ENCODE results near the gene MT1H. TPM values are rescaled to one million over a fixed set of nuclear protein-coding genes. Genes with fewer than 3 reads are reported as not detected.
A peak's percentile ranks its signal among the peaks of the same experiment; 100 is the strongest.

The MT1H gene
- total RNA-seq, 4 donors from 2014 or later, result 1.9 to 23.9 (median 11.9) TPM

- Histone ChIP-seq H3K4me3 (peak overlapping the region; percentile 62), H3K4me1 (peaks cover 28% of the 10 kb centered on the region), H3K27me3 (no peaks in the 10 kb centered on the region), H3K9me3 (no peaks in the 10 kb centered on the region), H3K27ac (peak overlapping the region; percentile 90), H3K36me3 (no peaks in the 10 kb centered on the region)
- DNase-seq (ENCODE audit: low spot score in 2 of 2), result no peak
- TF ChIP-seq POLR2A (IDR thresholded peaks at IDR 0.05) (no peak), EP300 (IDR thresholded peaks at IDR 0.05) (no peak)
- 16% methylated on average over 16 of the region's 16 CpGs for WGBS
These were observed 43.5 kb upstream of the MT1H start for GRCh38 chr16:56625943-56626654.

- peak overlapping the region; percentile 62 for H3K4me3 ChIP-seq
- 38% methylated on average over 6 of the region's 7 CpGs for WGBS
- H3K27me3 ChIP-seq, result no peaks in the 10 kb centered on the region
- H3K9me3 ChIP-seq, result no peaks in the 10 kb centered on the region
- peak overlapping the region; percentile 90 for H3K27ac ChIP-seq
- no peak for DNase-seq (ENCODE audit: low spot score in 2 of 2)
- H3K4me1 ChIP-seq, result peaks cover 31% of the 10 kb centered on the region
- TF ChIP-seq POLR2AphosphoS5 (IDR thresholded peaks at IDR 0.05) (no peak), CTCF (IDR thresholded peaks at IDR 0.05) (no peak), POLR2A (IDR thresholded peaks at IDR 0.05) (no peak), EP300 (IDR thresholded peaks at IDR 0.05) (no peak)
- no peaks in the 10 kb centered on the region for H3K36me3 ChIP-seq
These were observed 42.9 kb upstream of the MT1H start for GRCh38 chr16:56626685-56627084.

- H3K27ac ChIP-seq, result peak overlapping the region; percentile 19
- no peak for DNase-seq (ENCODE audit: low spot score in 2 of 2)
- 63% methylated on average over 9 of the region's 9 CpGs for WGBS
- H3K36me3 ChIP-seq, result no peaks in the 10 kb centered on the region
- no peak overlapping the region for H3K4me3 ChIP-seq
- H3K9me3 ChIP-seq, result no peaks in the 10 kb centered on the region
- TF ChIP-seq POLR2AphosphoS5 (IDR thresholded peaks at IDR 0.05) (no peak), CTCF (IDR thresholded peaks at IDR 0.05) (no peak), POLR2A (IDR thresholded peaks at IDR 0.05) (no peak), EP300 (IDR thresholded peaks at IDR 0.05) (no peak)
- peaks cover 47% of the 10 kb centered on the region for H3K4me1 ChIP-seq
- no peaks in the 10 kb centered on the region for H3K27me3 ChIP-seq
These were observed 40.9 kb upstream of the MT1H start for GRCh38 chr16:56628486-56629350.

- Histone ChIP-seq H3K27me3 (peaks cover 2% of the 10 kb centered on the region), H3K36me3 (no peaks in the 10 kb centered on the region), H3K4me3 (no peak overlapping the region), H3K9me3 (no peaks in the 10 kb centered on the region), H3K4me1 (peaks cover 47% of the 10 kb centered on the region), H3K27ac (no peak overlapping the region)
- no peak for DNase-seq (ENCODE audit: low spot score in 2 of 2)
- 100% methylated on average over 1 of the region's 3 CpGs for WGBS
- TF ChIP-seq EP300 (IDR thresholded peaks at IDR 0.05) (no peak), POLR2A (IDR thresholded peaks at IDR 0.05) (no peak), CTCF (IDR thresholded peaks at IDR 0.05) (no peak), POLR2AphosphoS5 (IDR thresholded peaks at IDR 0.05) (no peak)
These were observed 40.1 kb upstream of the MT1H start for GRCh38 chr16:56629531-56629930.

- no peak for TF ChIP-seq POLR2AphosphoS5 (IDR thresholded peaks at IDR 0.05)
- DNase-seq (ENCODE audit: low spot score in 2 of 2), result no peak
- Histone ChIP-seq H3K4me1 (peaks cover 44% of the 10 kb centered on the region), H3K4me3 (no peak overlapping the region), H3K27ac (no peak overlapping the region), H3K36me3 (no peaks in the 10 kb centered on the region), H3K9me3 (no peaks in the 10 kb centered on the region), H3K27me3 (peaks cover 8% of the 10 kb centered on the region)
- WGBS, result 81% methylated on average over 3 of the region's 3 CpGs
These were observed 39.5 kb upstream of the MT1H start for GRCh38 chr16:56630134-56630533.

- peak overlapping the region; percentile 48 for H3K4me3 ChIP-seq
- peaks cover 43% of the 10 kb centered on the region for H3K4me1 ChIP-seq
- H3K27me3 ChIP-seq, result peaks cover 17% of the 10 kb centered on the region
- TF ChIP-seq POLR2AphosphoS5 (IDR thresholded peaks at IDR 0.05) (no peak), POLR2A (IDR thresholded peaks at IDR 0.05) (no peak), CTCF (IDR thresholded peaks at IDR 0.05) (no peak)
- H3K36me3 ChIP-seq, result no peaks in the 10 kb centered on the region
- 91% methylated on average over 10 of the region's 10 CpGs for WGBS
- no peak for DNase-seq (ENCODE audit: low spot score in 2 of 2)
- H3K27ac ChIP-seq, result peak overlapping the region; percentile 82
- H3K9me3 ChIP-seq, result no peaks in the 10 kb centered on the region
These were observed 38.4 kb upstream of the MT1H start for GRCh38 chr16:56631197-56631596.

Data from suprapubic skin (tissue), 4 donors.